Peyer's patch (tissue), 4 donors: ENCODE measurements around the gene MYL4. TPM values are rescaled to one million over a fixed set of nuclear protein-coding genes. Genes with fewer than 3 reads are reported as not detected.

Source experiments
- DNase-seq, 3 donors: peaks; one replicate each; pipeline ENCODE4 v3.0.0-alpha.2; 2017 to 2019
- H3K27ac ChIP-seq, 4 donors: fragments of 200-600 bp; sonication (generic); one replicate each; pipeline ENCODE4 v1.5.1; 2016 to 2019
- H3K27me3 ChIP-seq, 2 donors: fragments of 200-600 bp; sonication (generic); one replicate each; pipeline ENCODE4 v1.5.1; 2019
- H3K36me3 ChIP-seq, 3 donors: fragments of 200-600 bp; sonication (generic); one replicate each; pipeline ENCODE4 v1.5.1; 2016 to 2019
- H3K4me1 ChIP-seq, 4 donors: fragments of 200-600 bp; sonication (generic); one replicate each; pipeline ENCODE4 v1.5.1; 2016 to 2019
- H3K4me3 ChIP-seq, 4 donors: fragments of 200-600 bp; sonication (generic); 1 replicate in 3 of 4; 2 replicates in 1 of 4; pipeline ENCODE4 v1.5.1; 2016 to 2019; ENCODE audit warnings: mild to moderate bottlenecking in 1 of 4
- H3K9me3 ChIP-seq, 4 donors: fragments of 200-600 bp; sonication (generic); one replicate each; pipeline ENCODE4 v1.5.1; 2016 to 2019; ENCODE audit warnings: mild to moderate bottlenecking in 1 of 4
- CTCF ChIP-seq, 6 experiments: fragments of 450-650 bp in 4 of 6; fragments of 200-600 bp in 2 of 6; sonication (generic) in 1 of 6; IDR thresholded peaks; one replicate each; pipeline ENCODE4 v1.5.1; 2017 to 2019; ENCODE audit warnings: antibody characterized with exemption in 6 of 6, mild to moderate bottlenecking in 3 of 6, moderate library complexity in 1 of 6
- POLR2A ChIP-seq, 2 donors: fragments of 450-650 bp; IDR thresholded peaks; one replicate each; pipeline ENCODE4 v1.5.1; 2017; ENCODE audit warnings: antibody characterized with exemption in 2 of 2, mild to moderate bottlenecking in 2 of 2, moderate library complexity in 2 of 2
- small RNA-seq, 2 donors: library from RNA; depleted of rRNA; stranded (forward); fragments of <200 nt; gene quantifications; one replicate each; pipeline ENCODE3, GENCODE V24; 2016
- total RNA-seq, 4 donors: library from RNA; depleted of rRNA; stranded (reverse); fragments of >200 nt; gene quantifications; one replicate each; pipeline ENCODE4 v1.1.0, GENCODE V29; 2016

Gene MYL4
- total RNA-seq, 4 donors from 2014 or later = 9.1 TPM; not detected in 3

DNA sequence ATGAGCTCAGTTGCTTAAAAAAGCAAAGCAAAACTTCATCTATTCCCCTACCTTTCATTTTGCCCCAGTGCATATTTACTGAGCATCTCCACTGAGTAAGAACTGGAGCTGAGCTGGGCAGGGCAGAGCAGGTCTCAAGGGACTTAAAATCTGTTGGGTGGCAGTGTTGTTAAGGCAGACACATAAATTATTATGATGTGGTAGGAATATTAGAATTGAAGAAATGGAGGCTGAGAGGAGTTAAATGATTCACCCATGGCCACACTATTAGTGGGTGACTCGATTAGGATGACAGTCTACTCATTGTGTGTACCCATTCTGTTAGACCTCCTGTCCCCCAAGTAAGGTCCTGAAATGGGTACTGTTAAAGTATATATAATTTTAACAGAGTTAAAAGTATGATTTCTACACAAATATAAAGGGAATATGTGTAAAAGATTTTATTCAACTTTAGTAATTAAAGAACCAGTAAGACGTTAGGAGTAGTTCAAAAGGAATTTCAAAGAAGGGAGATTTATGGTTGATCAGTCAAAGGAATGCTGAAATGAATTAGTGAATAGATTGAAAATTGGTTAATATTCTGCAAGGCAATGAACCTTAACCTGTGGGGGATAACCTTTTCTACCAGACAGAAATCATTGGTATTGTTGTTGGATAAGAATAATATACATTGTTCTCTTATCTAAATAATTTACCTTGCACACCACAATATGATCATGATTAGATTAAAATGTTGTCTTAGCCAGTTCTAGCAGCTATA, 62.0 kb downstream of the MYL4 start:
- TF ChIP-seq CTCF (IDR thresholded peaks at IDR 0.05) (no peak), POLR2A (IDR thresholded peaks at IDR 0.05) (no peak)
- peaks cover 0 to 13% (median 2%) of the 10 kb centered on the region in 4 donors for H3K4me1 ChIP-seq
- H3K4me3 ChIP-seq = no peak overlapping the region
- H3K36me3 ChIP-seq = no peaks in the 10 kb centered on the region
- H3K9me3 ChIP-seq = no peaks in the 10 kb centered on the region
- no peak overlapping the region for H3K27ac ChIP-seq
- H3K27me3 ChIP-seq = no peaks in the 10 kb centered on the region
- no peak for DNase-seq

GRCh38 chr17:47272491-47272890, 63.3 kb downstream of the MYL4 start:
- no peak for DNase-seq
- no peaks in the 10 kb centered on the region for H3K27me3 ChIP-seq
- H3K4me3 ChIP-seq = no peak overlapping the region
- H3K4me1 ChIP-seq = peaks cover 0 to 26% (median 2%) of the 10 kb centered on the region in 4 donors
- no peak for TF ChIP-seq POLR2A (IDR thresholded peaks at IDR 0.05)
- TF ChIP-seq CTCF (IDR thresholded peaks at IDR 0.05) = no peak
- no peaks in the 10 kb centered on the region for H3K9me3 ChIP-seq
- H3K27ac ChIP-seq = no peak overlapping the region
- no peaks in the 10 kb centered on the region for H3K36me3 ChIP-seq

- H3K4me1 ChIP-seq = peaks cover 0 to 34% (median 4%) of the 10 kb centered on the region in 4 donors
- no peak overlapping the region for H3K4me3 ChIP-seq
- H3K27me3 ChIP-seq = no peaks in the 10 kb centered on the region
- no peak for TF ChIP-seq CTCF (IDR thresholded peaks at IDR 0.05)
- no peak for TF ChIP-seq POLR2A (IDR thresholded peaks at IDR 0.05)
- no peak overlapping the region for H3K27ac ChIP-seq
- no peaks in the 10 kb centered on the region for H3K36me3 ChIP-seq
- no peak for DNase-seq
- no peaks in the 10 kb centered on the region for H3K9me3 ChIP-seq
Observed at GRCh38 chr17:47273245-47273644, 64.1 kb downstream of the MYL4 start.

Small RNA genes within 50 kb of the gene (small RNA-seq; reads per million reads assigned to genes)
- gene RNU7-186P = 0 reads per million in 2 donors

Other genes starting within 250 kb of the MYL4 start
- gene RPRML, start 230.1 kb upstream of the MYL4 start, total RNA-seq = under 1 TPM in 1 of 4 donors, not detected in 3; 0.88 TPM
- gene CDC27, start 20.1 kb upstream of the MYL4 start, total RNA-seq = 10 to 100 TPM; 29.9 to 72.6 (median 47.4) TPM
- gene ITGB3, start 44.5 kb downstream of the MYL4 start, total RNA-seq = 10 to 100 TPM in 1 of 4 donors, 1 to 10 TPM in 3; 4.6 to 18.2 (median 6.6) TPM
- gene EFCAB13, start 114.6 kb downstream of the MYL4 start, total RNA-seq = 10 to 100 TPM in 2 of 4 donors, 1 to 10 TPM in 2; 5.9 to 39.6 (median 12.9) TPM